HUDEP-2 (cell line): ENCODE data around the gene RASGRP2.

ENCODE experiments used
- DNase-seq, 76 experiments: peaks; one replicate each; lab custom pipeline; 2025; ENCODE audit not compliant: unreplicated experiment in 76 of 76; lab: John Stamatoyannopoulos, UW

Gene RASGRP2

DNA sequence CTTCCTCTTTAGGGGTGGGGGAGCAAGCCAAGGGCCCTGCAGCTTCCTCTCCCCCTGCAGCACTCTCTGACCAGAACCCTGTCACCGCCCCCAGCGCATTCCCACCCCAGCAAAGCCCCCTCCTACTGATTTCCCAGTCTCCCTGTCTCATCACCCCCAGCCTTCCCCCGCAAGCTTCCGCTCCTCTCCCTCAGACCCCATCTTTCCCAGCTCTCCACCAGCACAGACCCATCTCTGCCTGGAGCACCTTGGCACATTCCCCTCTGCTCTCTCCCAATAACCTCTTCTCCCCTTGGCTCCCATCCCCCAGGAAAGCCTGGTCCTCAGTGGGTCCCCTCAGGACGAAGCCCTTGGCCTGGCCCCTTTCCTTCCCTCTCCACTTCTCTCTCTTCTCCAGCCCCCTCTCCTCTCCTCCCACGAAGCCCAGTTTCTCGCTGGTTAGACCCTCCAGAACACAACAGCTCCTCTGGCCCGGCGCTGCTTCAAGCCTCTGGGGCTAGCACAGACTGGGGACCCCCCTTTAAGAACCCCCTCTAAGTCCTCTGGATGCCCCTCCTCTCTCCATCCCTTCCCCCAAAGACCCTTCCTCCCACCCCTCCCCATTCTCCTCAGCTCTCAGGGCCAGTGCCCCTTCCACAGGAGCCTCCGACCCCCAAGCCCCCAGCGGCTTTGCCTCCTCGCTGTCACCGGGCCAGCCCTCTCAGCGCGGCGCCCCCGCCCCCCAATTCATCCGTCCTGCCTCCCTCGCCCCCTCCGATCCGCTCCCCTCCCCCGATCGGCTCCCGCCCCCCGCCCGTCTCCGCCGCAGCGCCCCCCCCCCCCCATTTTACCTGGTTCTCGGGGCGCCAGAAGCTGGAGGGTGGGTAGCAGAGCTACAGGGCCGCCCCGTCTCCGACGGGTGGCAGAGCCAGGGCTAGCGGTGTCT, 21.5 kb downstream of the RASGRP2 start:
- DNase-seq, result no peak

DNA sequence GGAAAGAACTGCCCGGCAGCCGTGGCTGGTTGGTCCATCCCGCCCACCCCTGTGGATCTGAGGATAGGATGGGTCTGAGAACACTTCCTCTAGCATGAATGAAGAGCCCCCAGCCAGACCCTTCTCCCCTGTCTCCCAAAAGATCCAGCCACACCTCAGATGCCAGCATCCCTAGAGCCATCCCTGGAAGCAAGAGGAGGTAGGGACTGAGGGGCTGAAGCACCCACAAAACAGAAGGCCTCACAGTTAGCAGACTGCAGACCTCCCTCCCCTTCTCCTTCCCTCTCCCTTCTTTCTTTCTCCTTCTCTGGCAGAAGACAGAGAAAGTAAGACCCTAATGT, 22.6 kb downstream of the RASGRP2 start:
- DNase-seq, result no peak

DNA sequence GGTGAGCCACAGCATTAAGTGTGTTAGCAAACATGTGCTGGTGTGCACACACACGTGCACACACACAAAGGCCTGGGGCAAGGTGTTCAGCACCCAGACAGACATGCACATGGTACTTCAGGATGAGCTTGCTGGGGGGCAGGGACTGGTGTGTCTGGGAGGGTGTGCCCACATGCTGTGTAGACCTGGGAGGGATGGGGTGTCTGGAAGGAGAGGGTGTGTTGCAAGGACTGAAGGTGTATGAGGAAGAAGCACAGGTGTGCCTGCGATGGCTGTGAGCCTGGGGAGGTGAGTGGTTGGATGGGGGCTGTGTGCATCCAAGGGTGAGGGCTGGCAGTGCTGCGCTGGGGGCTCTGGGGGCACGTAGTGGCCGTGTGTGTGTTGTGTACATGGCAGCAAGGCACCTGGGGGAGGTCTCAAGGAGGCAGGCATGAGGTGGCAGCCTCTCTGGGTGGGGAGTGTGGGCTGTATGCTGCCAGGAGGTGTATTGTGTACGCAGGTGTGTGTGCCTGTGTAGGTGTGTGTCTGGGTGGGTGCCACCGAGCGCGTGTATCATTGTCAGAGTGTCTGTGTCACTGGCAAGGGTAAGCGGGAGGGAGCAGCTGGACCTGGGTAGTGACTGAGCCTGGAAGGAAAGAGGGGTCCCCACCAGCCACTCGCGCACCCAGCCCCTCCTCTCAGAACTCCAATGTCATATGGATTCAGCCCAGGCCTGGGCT, 23.1 kb downstream of the RASGRP2 start:
- DNase-seq, result no peak

GRCh38 chr11:64720167-64720566, 23.8 kb downstream of the RASGRP2 start:
- no peak for DNase-seq

GRCh38 chr11:64719406-64719805, 24.5 kb downstream of the RASGRP2 start:
- no peak for DNase-seq

DNA sequence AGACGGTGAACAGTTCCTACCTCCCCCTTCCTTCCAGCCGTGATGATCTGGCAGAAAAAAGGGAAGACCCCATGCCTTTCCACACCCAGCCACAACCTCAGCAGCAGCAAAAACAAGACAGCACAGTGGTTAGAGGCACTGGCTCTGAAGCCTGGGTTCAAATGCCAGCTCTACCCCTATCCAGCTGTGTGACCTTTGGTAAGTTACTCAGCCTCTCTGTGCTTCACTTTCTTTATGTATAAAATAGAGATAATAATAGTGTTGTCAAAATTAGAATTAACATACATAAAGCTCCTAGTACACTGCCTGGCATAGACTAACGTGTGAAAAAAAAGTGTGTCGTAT, 25.2 kb downstream of the RASGRP2 start:
- DNase-seq, result no peak

GRCh38 chr11:64718084-64718779, 25.7 kb downstream of the RASGRP2 start:
- no peak for DNase-seq

DNA sequence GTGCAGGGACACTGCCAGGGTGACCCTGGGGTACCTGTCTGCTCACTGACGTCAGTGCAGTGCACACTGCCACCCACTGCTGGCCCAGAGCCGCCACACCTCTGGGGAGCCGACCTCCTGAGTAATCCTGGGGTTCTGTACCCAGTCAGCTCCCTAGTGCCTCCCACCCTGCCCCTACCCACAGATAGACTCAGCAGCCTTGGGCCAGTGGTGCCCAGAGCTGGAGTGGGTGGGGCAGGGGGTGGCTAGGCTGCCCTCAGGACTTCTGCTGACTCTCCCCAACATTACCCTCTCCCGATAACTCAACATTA, 26.7 kb downstream of the RASGRP2 start:
- no peak for DNase-seq

- no peak for DNase-seq
Measured at GRCh38 chr11:64716473-64717267, 27.3 kb downstream of the RASGRP2 start.

- no peak for DNase-seq
Measured at GRCh38 chr11:64715756-64716472, 28.0 kb downstream of the RASGRP2 start.

DNA sequence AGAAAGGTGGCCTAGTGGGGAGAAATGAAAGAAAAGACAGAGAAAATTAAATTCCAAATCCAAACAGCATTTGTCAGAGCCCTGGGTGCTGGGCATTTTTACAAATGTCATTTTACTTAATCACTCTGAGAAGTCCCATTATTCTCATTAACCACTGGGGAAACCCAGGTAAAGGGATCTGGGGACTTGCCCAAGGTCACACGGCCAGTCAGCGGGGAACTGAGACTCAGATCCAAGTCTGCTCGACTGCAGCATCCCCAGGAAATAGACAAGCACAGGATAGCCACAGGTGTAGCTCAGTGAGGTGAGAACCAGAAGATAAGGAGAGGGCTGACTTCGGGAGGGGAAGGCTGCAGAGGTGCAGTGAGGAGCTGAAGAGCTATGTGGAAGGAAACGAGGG, 28.8 kb downstream of the RASGRP2 start:
- DNase-seq, result no peak

DNA sequence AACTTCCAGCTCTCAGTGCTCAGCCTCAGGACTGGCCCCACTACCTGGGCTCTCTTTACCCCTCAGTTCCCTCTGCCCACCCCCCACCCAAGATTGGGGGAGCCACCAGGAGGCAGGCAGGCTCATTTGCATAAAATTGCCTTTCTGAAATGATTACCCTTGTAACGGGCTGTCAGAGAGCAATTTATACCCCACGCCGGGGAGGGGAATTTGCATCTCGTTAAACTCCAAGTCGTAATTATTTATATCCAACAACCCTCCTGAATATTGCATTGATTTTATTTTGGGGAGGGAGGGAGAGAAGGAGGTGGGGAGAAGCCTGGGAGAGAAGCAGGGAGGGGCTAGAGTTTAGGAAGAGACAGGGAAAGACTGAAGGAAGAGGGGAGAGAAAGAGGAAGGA, 29.3 kb downstream of the RASGRP2 start:
- no peak for DNase-seq

- DNase-seq, result no peak
Measured at GRCh38 chr11:64713781-64714363, 30.1 kb downstream of the RASGRP2 start.

GRCh38 chr11:64713016-64713707, 30.8 kb downstream of the RASGRP2 start:
- no peak for DNase-seq

- peak in 1 of 76 experiments; percentile 1 for DNase-seq
Measured at GRCh38 chr11:64712430-64713015, 31.4 kb downstream of the RASGRP2 start.

GRCh38 chr11:64711956-64712362, 32.0 kb downstream of the RASGRP2 start:
- no peak for DNase-seq

DNA sequence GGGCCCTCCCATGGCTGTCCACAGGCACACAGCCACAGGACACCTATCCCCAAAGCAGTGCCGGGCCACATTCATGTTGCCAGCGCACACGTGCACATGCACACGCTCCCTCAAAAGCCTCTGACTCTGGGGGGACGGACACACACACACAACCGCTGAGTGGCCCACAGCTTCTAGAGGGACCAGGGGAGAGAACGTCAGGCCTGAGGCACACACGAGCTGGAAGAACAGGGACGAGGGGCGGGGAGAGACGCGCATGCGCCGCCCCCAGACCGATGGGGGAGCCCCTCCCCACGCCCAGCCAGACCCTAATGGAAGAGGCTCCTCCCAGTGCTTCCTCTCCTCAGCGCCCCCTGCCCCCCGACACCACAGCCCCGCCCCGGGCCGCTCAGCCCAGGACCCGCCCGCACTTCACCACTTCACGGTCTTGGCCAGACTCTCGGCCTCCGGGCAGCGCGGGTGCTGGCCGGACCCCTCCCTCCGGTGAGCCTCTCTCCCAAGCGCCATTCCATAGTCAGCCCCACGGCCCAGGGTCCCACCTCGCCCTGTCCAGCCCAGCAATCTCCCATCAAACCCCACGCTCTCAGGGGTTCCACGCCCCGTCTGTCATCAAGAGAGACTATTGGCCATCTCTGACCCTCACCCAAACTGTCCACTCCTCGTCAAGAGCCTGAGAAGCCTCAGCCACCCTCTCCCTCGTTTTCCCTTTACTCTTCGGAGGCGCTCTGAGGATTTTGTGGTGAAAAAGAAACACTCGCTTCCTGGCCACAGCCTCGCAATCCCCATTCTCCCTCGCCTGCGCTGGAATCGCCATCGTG, 32.6 kb downstream of the RASGRP2 start:
- DNase-seq, result no peak
